GM23338 (cell line): Measurements from ENCODE around the gene EARS2. TPM values are rescaled to one million over a fixed set of nuclear protein-coding genes. Genes with fewer than 3 reads are reported as not detected.

Source experiments
- ATAC-seq: fragments of 200-7000 bp; cut with Tn5 transposase; 3 replicates; pipeline ENCODE4 v1.9.1; 2020
- DNase-seq: peaks from one replicate; pipeline ENCODE4 v3.0.0-alpha.2; 2015; ENCODE audit warnings: low spot score
- H2AFZ ChIP-seq: fragments of 200-600 bp; sonication (generic); 2 replicates; pipeline ENCODE4 v1.8.0; 2016; ENCODE audit warnings: antibody characterized with exemption, mild to moderate bottlenecking, moderate library complexity
- H3F3A ChIP-seq: fragments of 200-600 bp; sonication (generic); replicated peaks from 2 replicates; pipeline ENCODE4 v1.8.0; 2017; ENCODE audit warnings: antibody characterized with exemption, mixed run types, low read depth
- H3K27ac ChIP-seq: fragments of 200-600 bp; sonication (generic); 2 replicates; pipeline ENCODE4 v1.6.1; 2016; ENCODE audit warnings: low read depth
- H3K27me3 ChIP-seq: fragments of 200-600 bp; sonication (generic); 2 replicates; pipeline ENCODE4 v1.8.0; 2016; ENCODE audit warnings: mild to moderate bottlenecking, mixed run types, moderate library complexity; ENCODE audit not compliant: insufficient read depth
- H3K36me3 ChIP-seq: fragments of 200-600 bp; sonication (generic); 2 replicates; pipeline ENCODE4 v1.8.0; 2016; ENCODE audit warnings: mild to moderate bottlenecking; ENCODE audit not compliant: insufficient read depth
- H3K4me1 ChIP-seq: fragments of 200-600 bp; sonication (generic); 2 replicates; pipeline ENCODE4 v1.8.0; 2016; ENCODE audit warnings: mild to moderate bottlenecking, moderate library complexity; ENCODE audit not compliant: insufficient read depth
- H3K4me2 ChIP-seq: fragments of 200-600 bp; sonication (generic); 2 replicates; pipeline ENCODE4 v1.7.1; 2017; ENCODE audit warnings: mixed run types
- H3K4me3 ChIP-seq: fragments of 200-600 bp; sonication (generic); 2 replicates; pipeline ENCODE4 v1.6.1; 2016; ENCODE audit warnings: mixed run types
- H3K79me2 ChIP-seq: fragments of 200-600 bp; sonication (generic); replicated peaks from 2 replicates; pipeline ENCODE4 v1.8.0; 2017; ENCODE audit warnings: mild to moderate bottlenecking; ENCODE audit not compliant: insufficient read depth
- H3K9me2 ChIP-seq: fragments of 200-600 bp; sonication (generic); 2 replicates; pipeline ENCODE4 v1.8.0; 2017; ENCODE audit not compliant: insufficient read depth
- H4K20me1 ChIP-seq: fragments of 200-600 bp; sonication (generic); replicated peaks from 2 replicates; pipeline ENCODE4 v1.8.0; 2017; ENCODE audit warnings: mild to moderate bottlenecking; ENCODE audit not compliant: insufficient read depth
- H3K27ac Mint-ChIP-seq: 2 replicates; pipeline ENCODE4 v1.8.0; 2020; ENCODE audit warnings: inconsistent platforms, mild to moderate bottlenecking, moderate library complexity, mixed read lengths
- H3K27me3 Mint-ChIP-seq: 3 replicates; pipeline ENCODE4 v1.8.0; 2022; ENCODE audit warnings: low read depth, mild to moderate bottlenecking, moderate library complexity, mixed read lengths, inconsistent platforms; ENCODE audit not compliant: insufficient read depth, poor library complexity
- H3K36me3 Mint-ChIP-seq: 3 replicates; pipeline ENCODE4 v1.8.0; 2021; ENCODE audit warnings: low read depth, mild to moderate bottlenecking, inconsistent platforms, moderate library complexity, mixed read lengths
- H3K4me1 Mint-ChIP-seq: 3 replicates; pipeline ENCODE4 v1.8.0; 2020; ENCODE audit warnings: mild to moderate bottlenecking, inconsistent platforms, mixed read lengths
- H3K4me3 Mint-ChIP-seq: 3 replicates; pipeline ENCODE4 v1.8.0; 2021; ENCODE audit warnings: moderate library complexity, mild to moderate bottlenecking, inconsistent platforms, mixed read lengths
- H3K9me3 Mint-ChIP-seq: 3 replicates; pipeline ENCODE4 v1.8.0; 2020; ENCODE audit warnings: moderate library complexity, mild to moderate bottlenecking, inconsistent platforms, mixed read lengths
- EZH2 ChIP-seq: fragments of 200-600 bp; sonication (generic); IDR thresholded peaks from one replicate; pipeline ENCODE4 v1.8.0; 2017; ENCODE audit warnings: antibody characterized with exemption, mild to moderate bottlenecking, low read depth; ENCODE audit not compliant: unreplicated experiment
- EZH2phosphoT487 ChIP-seq: fragments of 200-600 bp; sonication (generic); IDR thresholded peaks from one replicate; pipeline ENCODE4 v1.8.1; 2018; ENCODE audit warnings: antibody characterized with exemption; ENCODE audit not compliant: unreplicated experiment
- JUNB ChIP-seq: IDR thresholded peaks from one replicate; pipeline ENCODE4 v1.6.1; 2016; ENCODE audit warnings: antibody characterized with exemption; ENCODE audit not compliant: unreplicated experiment
- NANOG ChIP-seq: IDR thresholded peaks from 2 replicates; pipeline ENCODE4 v1.6.1; 2016; ENCODE audit warnings: antibody characterized with exemption, borderline replicate concordance
- POLR2AphosphoS5 ChIP-seq: IDR thresholded peaks from 2 replicates; pipeline ENCODE4 v1.6.1; 2016; ENCODE audit warnings: antibody characterized with exemption, low read depth
- STAT1 ChIP-seq: IDR thresholded peaks from one replicate; pipeline ENCODE4 v1.6.1; 2016; ENCODE audit warnings: antibody characterized with exemption; ENCODE audit not compliant: unreplicated experiment
- ZNF331 ChIP-seq: fragments of 250-450 bp; sonication (Bioruptor Pico); IDR thresholded peaks from 2 replicates; pipeline ENCODE4 v1.5.0; 2020; ENCODE audit warnings: low read depth, mild to moderate bottlenecking, moderate library complexity
- polyA plus RNA-seq: library from polyadenylated mRNA; unstranded; fragments of >200 nt; fragmentation: Nextera tagmentation; extraction: Ambion mirVana; gene quantifications from 2 replicates; pipeline ENCODE4 v1.2.1, GENCODE V29; 2016
- total RNA-seq: library from RNA; depleted of rRNA; stranded (reverse); fragments of >200 nt; shearing (Covaris generic); gene quantifications from 2 replicates; pipeline ENCODE4 v1.2.3, GENCODE V29; 2014
- TF ChIP-seq, protein P1 (sequence below): IDR thresholded peaks from 2 replicates; pipeline ENCODE4 v1.6.1; 2016; ENCODE audit warnings: antibody characterized with exemption
- TF ChIP-seq, protein P2 (sequence below): fragments of 250-450 bp; sonication (Bioruptor Pico); IDR thresholded peaks from 2 replicates; pipeline ENCODE4 v1.5.0; 2020; ENCODE audit warnings: mild to moderate bottlenecking, moderate library complexity
- TF ChIP-seq, protein P3 (sequence below): IDR thresholded peaks from one replicate; pipeline ENCODE4 v1.6.1; 2018; ENCODE audit warnings: antibody characterized with exemption; ENCODE audit not compliant: unreplicated experiment
- TF ChIP-seq, protein P4 (sequence below), 2 experiments: fragments of 200-600 bp in 1 of 2; sonication (generic) in 1 of 2; conservative IDR thresholded peaks; 2 replicates each; pipeline versions ENCODE4 v1.5.1 to v1.6.1; 2016 to 2017; ENCODE audit warnings: antibody characterized with exemption in 2 of 2, low read depth in 2 of 2, mild to moderate bottlenecking in 2 of 2, moderate library complexity in 1 of 2

EARS2 gene
- total and polyA plus RNA-seq, 2 experiments from 2014 or later: 22.6 to 89.1 TPM

DNA sequence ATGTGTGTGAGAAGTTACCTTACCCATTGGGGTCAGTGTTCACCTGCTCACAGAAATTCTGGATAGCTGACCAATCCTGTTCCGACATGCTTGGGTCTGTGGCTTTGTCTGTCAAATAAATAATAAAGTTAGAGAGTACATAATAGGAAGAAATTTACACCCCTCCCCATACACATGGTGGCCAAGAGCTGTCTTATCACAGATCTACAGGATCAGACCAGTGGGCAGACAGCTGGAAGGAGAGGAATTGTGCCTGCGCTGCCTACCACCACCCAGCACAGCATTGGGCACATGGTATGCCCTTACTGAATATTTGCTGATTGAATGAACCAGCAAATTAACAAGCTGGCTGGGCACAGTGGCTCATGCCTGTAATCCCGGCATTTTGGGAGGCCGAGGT, 61.5 kb downstream of the EARS2 start:
- Histone ChIP-seq H3K4me2 (no peak overlapping the region), H4K20me1 (peaks cover 51% of the 10 kb centered on the region), H3K79me2 (peaks cover 49% of the 10 kb centered on the region), H3K4me1 (no peaks in the 10 kb centered on the region), H3K36me3 (peaks cover 45% of the 10 kb centered on the region), H3K27me3 (no peaks in the 10 kb centered on the region), H3K4me3 (no peak overlapping the region), H3K27ac (0 out of 2 replicates have a peak overlapping the region, but pooled peaks have one; percentile 59), H3F3A (no peaks in the 10 kb centered on the region), H2AFZ (no peak overlapping the region), H3K9me2 (no peaks in the 10 kb centered on the region)
- Mint-ChIP-seq H3K4me3 (no peak overlapping the region), H3K4me1 (peaks cover 12% of the 10 kb centered on the region; the same call in 2 of the 3 replicates), H3K27ac (no peak overlapping the region), H3K27me3 (peaks cover 2% of the 10 kb centered on the region), H3K36me3 (peaks cover 58% of the 10 kb centered on the region), H3K9me3 (no peaks in the 10 kb centered on the region)
- DNase-seq (no peak), ATAC-seq (no peak)
- TF ChIP-seq, protein P1, sequence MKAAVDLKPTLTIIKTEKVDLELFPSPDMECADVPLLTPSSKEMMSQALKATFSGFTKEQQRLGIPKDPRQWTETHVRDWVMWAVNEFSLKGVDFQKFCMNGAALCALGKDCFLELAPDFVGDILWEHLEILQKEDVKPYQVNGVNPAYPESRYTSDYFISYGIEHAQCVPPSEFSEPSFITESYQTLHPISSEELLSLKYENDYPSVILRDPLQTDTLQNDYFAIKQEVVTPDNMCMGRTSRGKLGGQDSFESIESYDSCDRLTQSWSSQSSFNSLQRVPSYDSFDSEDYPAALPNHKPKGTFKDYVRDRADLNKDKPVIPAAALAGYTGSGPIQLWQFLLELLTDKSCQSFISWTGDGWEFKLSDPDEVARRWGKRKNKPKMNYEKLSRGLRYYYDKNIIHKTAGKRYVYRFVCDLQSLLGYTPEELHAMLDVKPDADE: no peak
- TF ChIP-seq EZH2 (no peak), STAT1 (no peak), JUNB (no peak), POLR2AphosphoS5 (no peak), ZNF331 (CRISPR knock-in tag) (no peak), NANOG (no peak), EZH2phosphoT487 (no peak)
- TF ChIP-seq, protein P2, sequence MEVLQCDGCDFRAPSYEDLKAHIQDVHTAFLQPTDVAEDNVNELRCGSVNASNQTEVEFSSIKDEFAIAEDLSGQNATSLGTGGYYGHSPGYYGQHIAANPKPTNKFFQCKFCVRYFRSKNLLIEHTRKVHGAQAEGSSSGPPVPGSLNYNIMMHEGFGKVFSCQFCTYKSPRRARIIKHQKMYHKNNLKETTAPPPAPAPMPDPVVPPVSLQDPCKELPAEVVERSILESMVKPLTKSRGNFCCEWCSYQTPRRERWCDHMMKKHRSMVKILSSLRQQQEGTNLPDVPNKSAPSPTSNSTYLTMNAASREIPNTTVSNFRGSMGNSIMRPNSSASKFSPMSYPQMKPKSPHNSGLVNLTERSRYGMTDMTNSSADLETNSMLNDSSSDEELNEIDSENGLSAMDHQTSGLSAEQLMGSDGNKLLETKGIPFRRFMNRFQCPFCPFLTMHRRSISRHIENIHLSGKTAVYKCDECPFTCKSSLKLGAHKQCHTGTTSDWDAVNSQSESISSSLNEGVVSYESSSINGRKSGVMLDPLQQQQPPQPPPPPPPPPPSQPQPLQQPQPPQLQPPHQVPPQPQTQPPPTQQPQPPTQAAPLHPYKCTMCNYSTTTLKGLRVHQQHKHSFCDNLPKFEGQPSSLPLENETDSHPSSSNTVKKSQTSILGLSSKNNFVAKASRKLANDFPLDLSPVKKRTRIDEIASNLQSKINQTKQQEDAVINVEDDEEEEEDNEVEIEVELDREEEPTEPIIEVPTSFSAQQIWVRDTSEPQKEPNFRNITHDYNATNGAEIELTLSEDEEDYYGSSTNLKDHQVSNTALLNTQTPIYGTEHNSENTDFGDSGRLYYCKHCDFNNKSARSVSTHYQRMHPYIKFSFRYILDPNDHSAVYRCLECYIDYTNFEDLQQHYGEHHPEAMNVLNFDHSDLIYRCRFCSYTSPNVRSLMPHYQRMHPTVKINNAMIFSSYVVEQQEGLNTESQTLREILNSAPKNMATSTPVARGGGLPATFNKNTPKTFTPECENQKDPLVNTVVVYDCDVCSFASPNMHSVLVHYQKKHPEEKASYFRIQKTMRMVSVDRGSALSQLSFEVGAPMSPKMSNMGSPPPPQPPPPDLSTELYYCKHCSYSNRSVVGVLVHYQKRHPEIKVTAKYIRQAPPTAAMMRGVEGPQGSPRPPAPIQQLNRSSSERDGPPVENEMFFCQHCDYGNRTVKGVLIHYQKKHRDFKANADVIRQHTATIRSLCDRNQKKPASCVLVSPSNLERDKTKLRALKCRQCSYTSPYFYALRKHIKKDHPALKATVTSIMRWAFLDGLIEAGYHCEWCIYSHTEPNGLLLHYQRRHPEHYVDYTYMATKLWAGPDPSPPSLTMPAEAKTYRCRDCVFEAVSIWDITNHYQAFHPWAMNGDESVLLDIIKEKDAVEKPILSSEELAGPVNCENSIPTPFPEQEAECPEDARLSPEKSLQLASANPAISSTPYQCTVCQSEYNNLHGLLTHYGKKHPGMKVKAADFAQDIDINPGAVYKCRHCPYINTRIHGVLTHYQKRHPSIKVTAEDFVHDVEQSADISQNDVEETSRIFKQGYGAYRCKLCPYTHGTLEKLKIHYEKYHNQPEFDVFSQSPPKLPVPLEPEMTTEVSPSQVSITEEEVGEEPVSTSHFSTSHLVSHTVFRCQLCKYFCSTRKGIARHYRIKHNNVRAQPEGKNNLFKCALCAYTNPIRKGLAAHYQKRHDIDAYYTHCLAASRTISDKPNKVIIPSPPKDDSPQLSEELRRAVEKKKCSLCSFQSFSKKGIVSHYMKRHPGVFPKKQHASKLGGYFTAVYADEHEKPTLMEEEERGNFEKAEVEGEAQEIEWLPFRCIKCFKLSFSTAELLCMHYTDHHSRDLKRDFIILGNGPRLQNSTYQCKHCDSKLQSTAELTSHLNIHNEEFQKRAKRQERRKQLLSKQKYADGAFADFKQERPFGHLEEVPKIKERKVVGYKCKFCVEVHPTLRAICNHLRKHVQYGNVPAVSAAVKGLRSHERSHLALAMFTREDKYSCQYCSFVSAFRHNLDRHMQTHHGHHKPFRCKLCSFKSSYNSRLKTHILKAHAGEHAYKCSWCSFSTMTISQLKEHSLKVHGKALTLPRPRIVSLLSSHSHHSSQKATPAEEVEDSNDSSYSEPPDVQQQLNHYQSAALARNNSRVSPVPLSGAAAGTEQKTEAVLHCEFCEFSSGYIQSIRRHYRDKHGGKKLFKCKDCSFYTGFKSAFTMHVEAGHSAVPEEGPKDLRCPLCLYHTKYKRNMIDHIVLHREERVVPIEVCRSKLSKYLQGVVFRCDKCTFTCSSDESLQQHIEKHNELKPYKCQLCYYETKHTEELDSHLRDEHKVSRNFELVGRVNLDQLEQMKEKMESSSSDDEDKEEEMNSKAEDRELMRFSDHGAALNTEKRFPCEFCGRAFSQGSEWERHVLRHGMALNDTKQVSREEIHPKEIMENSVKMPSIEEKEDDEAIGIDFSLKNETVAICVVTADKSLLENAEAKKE (CRISPR knock-in tag): no peak
- TF ChIP-seq, protein P3, sequence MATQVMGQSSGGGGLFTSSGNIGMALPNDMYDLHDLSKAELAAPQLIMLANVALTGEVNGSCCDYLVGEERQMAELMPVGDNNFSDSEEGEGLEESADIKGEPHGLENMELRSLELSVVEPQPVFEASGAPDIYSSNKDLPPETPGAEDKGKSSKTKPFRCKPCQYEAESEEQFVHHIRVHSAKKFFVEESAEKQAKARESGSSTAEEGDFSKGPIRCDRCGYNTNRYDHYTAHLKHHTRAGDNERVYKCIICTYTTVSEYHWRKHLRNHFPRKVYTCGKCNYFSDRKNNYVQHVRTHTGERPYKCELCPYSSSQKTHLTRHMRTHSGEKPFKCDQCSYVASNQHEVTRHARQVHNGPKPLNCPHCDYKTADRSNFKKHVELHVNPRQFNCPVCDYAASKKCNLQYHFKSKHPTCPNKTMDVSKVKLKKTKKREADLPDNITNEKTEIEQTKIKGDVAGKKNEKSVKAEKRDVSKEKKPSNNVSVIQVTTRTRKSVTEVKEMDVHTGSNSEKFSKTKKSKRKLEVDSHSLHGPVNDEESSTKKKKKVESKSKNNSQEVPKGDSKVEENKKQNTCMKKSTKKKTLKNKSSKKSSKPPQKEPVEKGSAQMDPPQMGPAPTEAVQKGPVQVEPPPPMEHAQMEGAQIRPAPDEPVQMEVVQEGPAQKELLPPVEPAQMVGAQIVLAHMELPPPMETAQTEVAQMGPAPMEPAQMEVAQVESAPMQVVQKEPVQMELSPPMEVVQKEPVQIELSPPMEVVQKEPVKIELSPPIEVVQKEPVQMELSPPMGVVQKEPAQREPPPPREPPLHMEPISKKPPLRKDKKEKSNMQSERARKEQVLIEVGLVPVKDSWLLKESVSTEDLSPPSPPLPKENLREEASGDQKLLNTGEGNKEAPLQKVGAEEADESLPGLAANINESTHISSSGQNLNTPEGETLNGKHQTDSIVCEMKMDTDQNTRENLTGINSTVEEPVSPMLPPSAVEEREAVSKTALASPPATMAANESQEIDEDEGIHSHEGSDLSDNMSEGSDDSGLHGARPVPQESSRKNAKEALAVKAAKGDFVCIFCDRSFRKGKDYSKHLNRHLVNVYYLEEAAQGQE: no peak
- TF ChIP-seq, protein P4, sequence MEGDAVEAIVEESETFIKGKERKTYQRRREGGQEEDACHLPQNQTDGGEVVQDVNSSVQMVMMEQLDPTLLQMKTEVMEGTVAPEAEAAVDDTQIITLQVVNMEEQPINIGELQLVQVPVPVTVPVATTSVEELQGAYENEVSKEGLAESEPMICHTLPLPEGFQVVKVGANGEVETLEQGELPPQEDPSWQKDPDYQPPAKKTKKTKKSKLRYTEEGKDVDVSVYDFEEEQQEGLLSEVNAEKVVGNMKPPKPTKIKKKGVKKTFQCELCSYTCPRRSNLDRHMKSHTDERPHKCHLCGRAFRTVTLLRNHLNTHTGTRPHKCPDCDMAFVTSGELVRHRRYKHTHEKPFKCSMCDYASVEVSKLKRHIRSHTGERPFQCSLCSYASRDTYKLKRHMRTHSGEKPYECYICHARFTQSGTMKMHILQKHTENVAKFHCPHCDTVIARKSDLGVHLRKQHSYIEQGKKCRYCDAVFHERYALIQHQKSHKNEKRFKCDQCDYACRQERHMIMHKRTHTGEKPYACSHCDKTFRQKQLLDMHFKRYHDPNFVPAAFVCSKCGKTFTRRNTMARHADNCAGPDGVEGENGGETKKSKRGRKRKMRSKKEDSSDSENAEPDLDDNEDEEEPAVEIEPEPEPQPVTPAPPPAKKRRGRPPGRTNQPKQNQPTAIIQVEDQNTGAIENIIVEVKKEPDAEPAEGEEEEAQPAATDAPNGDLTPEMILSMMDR (conservative IDR thresholded peaks at IDR 0.05; ENCODE audit: low read depth in 2 of 2): no peak
